ENCODE results near the gene HERPUD1. TPM values are rescaled to one million over a fixed set of nuclear protein-coding genes. Genes with fewer than 3 reads are reported as not detected.

HERPUD1 gene
- total and polyA plus RNA-seq, 2 of the 13 experiments (the other 11 are each of a cell fraction or from before 2014, with no cell fraction given) = 96.2 to 323 TPM

- TF ChIP-seq ETV5 (CRISPR knock-in tag; IDR thresholded peaks at IDR 0.05; ENCODE audit: borderline replicate concordance) (peak; percentile 44; the same call in 1 of the 2 replicates), DMAP1 (CRISPR knock-in tag; IDR thresholded peaks at IDR 0.05) (peak; percentile 76; the same call in 1 of the 2 replicates), ZNF839 (CRISPR knock-in tag; IDR thresholded peaks at IDR 0.05; ENCODE audit: borderline replicate concordance) (peak; percentile 77; the same call in 1 of the 2 replicates), DPF2 (CRISPR knock-in tag; IDR thresholded peaks at IDR 0.05; ENCODE audit: borderline replicate concordance, low read depth) (peak; percentile 89), ZNF678 (CRISPR knock-in tag; IDR thresholded peaks at IDR 0.05) (no peak), KDM6A (CRISPR knock-in tag; IDR thresholded peaks at IDR 0.05; ENCODE audit: low read depth) (peak; percentile 98), TGIF2 (CRISPR knock-in tag; IDR thresholded peaks at IDR 0.05) (peak; percentile 91), KDM3A (CRISPR knock-in tag; IDR thresholded peaks at IDR 0.05; ENCODE audit: low read depth) (peak; percentile 79), HNF4A (CRISPR knock-in tag; IDR thresholded peaks at IDR 0.05) (peak; percentile 98), ZNF331 (CRISPR knock-in tag; IDR thresholded peaks at IDR 0.05) (peak; percentile 92), ELF1 (CRISPR knock-in tag; IDR thresholded peaks at IDR 0.05) (peak; percentile 61), ZSCAN21 (CRISPR knock-in tag; IDR thresholded peaks at IDR 0.05; ENCODE audit: borderline replicate concordance) (peak; percentile 21; the same call in 1 of the 2 replicates), RAD21 (CRISPR knock-in tag; IDR thresholded peaks at IDR 0.05) (peak; percentile 22; the same call in 1 of the 2 replicates), TCF7 (IDR thresholded peaks at IDR 0.05; ENCODE audit: low read depth) (peak; percentile 64; the same call in 1 of the 2 replicates), PHF8 (CRISPR knock-in tag; IDR thresholded peaks at IDR 0.05) (0 out of 2 replicates have a peak, but pooled peaks have one; percentile 25), THRA (CRISPR knock-in tag; IDR thresholded peaks at IDR 0.05; ENCODE audit: borderline replicate concordance) (peak; percentile 94), ZGPAT (CRISPR knock-in tag; IDR thresholded peaks at IDR 0.05) (peak; percentile 85)
- TF ChIP-seq, protein P1, sequence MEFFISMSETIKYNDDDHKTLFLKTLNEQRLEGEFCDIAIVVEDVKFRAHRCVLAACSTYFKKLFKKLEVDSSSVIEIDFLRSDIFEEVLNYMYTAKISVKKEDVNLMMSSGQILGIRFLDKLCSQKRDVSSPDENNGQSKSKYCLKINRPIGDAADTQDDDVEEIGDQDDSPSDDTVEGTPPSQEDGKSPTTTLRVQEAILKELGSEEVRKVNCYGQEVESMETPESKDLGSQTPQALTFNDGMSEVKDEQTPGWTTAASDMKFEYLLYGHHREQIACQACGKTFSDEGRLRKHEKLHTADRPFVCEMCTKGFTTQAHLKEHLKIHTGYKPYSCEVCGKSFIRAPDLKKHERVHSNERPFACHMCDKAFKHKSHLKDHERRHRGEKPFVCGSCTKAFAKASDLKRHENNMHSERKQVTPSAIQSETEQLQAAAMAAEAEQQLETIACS (CRISPR knock-in tag; IDR thresholded peaks at IDR 0.05) = no peak
- TF ChIP-seq, protein P2, sequence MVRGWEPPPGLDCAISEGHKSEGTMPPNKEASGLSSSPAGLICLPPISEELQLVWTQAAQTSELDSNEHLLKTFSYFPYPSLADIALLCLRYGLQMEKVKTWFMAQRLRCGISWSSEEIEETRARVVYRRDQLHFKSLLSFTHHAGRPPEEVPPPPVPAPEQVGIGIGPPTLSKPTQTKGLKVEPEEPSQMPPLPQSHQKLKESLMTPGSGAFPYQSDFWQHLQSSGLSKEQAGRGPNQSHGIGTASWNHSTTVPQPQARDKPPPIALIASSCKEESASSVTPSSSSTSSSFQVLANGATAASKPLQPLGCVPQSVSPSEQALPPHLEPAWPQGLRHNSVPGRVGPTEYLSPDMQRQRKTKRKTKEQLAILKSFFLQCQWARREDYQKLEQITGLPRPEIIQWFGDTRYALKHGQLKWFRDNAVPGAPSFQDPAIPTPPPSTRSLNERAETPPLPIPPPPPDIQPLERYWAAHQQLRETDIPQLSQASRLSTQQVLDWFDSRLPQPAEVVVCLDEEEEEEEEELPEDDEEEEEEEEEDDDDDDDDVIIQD (CRISPR knock-in tag; IDR thresholded peaks at IDR 0.05; ENCODE audit: low read depth) = peak; percentile 88
- TF ChIP-seq, protein P3, sequence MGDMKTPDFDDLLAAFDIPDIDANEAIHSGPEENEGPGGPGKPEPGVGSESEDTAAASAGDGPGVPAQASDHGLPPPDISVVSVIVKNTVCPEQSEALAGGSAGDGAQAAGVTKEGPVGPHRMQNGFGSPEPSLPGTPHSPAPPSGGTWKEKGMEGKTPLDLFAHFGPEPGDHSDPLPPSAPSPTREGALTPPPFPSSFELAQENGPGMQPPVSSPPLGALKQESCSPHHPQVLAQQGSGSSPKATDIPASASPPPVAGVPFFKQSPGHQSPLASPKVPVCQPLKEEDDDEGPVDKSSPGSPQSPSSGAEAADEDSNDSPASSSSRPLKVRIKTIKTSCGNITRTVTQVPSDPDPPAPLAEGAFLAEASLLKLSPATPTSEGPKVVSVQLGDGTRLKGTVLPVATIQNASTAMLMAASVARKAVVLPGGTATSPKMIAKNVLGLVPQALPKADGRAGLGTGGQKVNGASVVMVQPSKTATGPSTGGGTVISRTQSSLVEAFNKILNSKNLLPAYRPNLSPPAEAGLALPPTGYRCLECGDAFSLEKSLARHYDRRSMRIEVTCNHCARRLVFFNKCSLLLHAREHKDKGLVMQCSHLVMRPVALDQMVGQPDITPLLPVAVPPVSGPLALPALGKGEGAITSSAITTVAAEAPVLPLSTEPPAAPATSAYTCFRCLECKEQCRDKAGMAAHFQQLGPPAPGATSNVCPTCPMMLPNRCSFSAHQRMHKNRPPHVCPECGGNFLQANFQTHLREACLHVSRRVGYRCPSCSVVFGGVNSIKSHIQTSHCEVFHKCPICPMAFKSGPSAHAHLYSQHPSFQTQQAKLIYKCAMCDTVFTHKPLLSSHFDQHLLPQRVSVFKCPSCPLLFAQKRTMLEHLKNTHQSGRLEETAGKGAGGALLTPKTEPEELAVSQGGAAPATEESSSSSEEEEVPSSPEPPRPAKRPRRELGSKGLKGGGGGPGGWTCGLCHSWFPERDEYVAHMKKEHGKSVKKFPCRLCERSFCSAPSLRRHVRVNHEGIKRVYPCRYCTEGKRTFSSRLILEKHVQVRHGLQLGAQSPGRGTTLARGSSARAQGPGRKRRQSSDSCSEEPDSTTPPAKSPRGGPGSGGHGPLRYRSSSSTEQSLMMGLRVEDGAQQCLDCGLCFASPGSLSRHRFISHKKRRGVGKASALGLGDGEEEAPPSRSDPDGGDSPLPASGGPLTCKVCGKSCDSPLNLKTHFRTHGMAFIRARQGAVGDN (CRISPR knock-in tag; IDR thresholded peaks at IDR 0.05) = peak; percentile 82
- TF ChIP-seq, protein P4, sequence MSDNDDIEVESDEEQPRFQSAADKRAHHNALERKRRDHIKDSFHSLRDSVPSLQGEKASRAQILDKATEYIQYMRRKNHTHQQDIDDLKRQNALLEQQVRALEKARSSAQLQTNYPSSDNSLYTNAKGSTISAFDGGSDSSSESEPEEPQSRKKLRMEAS (IDR thresholded peaks at IDR 0.05) = peak; percentile 95
These were observed 12.7 kb upstream of the HERPUD1 start (continued) for GRCh38 chr16:56919099-56919800.
